Measurements from ENCODE around the gene MGLL. TPM values are rescaled to one million over a fixed set of nuclear protein-coding genes. Genes with fewer than 3 reads are reported as not detected.
A peak's percentile ranks its signal among the peaks of the same experiment; 100 is the strongest.

The MGLL gene
- total and polyA plus RNA-seq, 12 donors, result 1.9 to 48.1 (median 33.3) TPM

DNA sequence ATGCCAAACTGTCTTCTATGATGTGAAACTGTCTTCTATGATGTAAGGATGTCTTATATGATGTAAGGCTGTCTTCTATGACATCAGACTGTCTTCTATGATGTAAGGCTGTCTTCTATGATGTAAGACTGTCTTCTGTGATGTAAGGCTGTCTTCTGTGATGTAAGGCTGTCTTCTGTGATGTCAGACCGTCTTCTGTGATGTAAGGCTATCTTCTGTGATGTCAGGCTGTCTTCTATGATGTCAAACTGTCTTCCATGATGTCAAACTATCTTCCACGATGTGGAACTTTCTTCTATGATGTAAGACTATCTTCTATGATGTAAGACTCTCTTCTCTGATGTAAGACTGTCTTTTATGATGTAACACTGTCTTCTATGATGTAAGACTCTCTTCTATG is 27.9 kb downstream of the MGLL start:
- H3K27ac ChIP-seq, result no peak overlapping the region
- no peaks in the 10 kb centered on the region for H3K9me3 ChIP-seq (replicated peaks in 1 of 3)
- WGBS, 4 donors, result 85 to 95% (median 89%) methylated on average over 2 of the region's 2 CpGs
- TF ChIP-seq CTCF (IDR thresholded peaks at IDR 0.05), result no peak
- TF ChIP-seq POLR2A (IDR thresholded peaks at IDR 0.05), result no peak
- H3K36me3 ChIP-seq (replicated peaks in 1 of 2), result no peaks in the 10 kb centered on the region
- no peak overlapping the region for H3K4me3 ChIP-seq
- intact Hi-C loops (cut with DNase I), result no loop called here
- no peak for DNase-seq
- no peaks in the 10 kb centered on the region for H3K4me1 ChIP-seq (replicated peaks in 1 of 2)
- no peaks in the 10 kb centered on the region for H3K27me3 ChIP-seq

DNA sequence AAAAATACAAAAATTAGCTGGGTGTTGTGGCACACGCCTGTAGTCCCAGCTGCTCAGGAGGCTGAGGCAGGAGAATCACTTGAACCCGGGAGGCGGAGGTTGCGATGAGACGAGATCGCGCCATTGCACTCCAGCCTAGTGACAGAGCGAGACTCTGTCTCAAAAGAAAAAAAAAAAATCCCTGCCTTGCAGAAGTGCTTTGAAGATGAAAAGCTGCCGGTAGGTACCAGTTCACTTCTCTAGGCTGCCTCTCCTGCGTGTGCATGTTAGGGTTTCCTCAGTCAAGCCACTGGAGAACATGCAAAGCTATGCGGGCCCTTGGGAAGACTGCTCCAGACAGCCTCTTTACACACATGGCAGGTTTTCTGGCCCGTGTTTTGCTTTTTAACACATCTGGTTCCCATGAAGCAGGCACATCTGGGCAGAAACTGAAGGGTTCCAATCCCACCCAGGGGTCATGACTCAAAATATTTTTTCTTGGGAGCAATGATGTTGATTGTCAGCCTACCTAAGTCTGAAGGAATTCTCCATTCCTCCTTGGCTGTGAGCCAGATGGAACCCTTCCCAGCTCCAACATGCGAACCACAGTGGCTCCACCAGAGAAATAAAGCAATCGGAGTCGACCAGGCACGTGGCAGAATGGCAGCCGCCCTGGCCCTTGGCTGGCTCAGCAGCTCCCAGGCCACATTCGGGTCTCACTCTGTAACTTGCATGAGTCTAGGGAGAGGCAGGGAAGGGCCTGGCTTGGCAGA is 29.6 kb downstream of the MGLL start:
- DNase-seq, result peak in 3 of 7 donors; percentile 27 to 66 (median 51)
- Histone ChIP-seq H3K4me1 (replicated peaks in 1 of 2) (peaks cover 1 to 4% of the 10 kb centered on the region in 2 donors), H3K4me3 (no peak overlapping the region), H3K27ac (no peak overlapping the region), H3K27me3 (no peaks in the 10 kb centered on the region), H3K9me3 (replicated peaks in 1 of 3) (no peaks in the 10 kb centered on the region), H3K36me3 (replicated peaks in 1 of 2) (no peaks in the 10 kb centered on the region)
- TF ChIP-seq POLR2A (IDR thresholded peaks at IDR 0.05) (no peak), CTCF (IDR thresholded peaks at IDR 0.05) (no peak)
- intact Hi-C loops (cut with DNase I), result no loop called here
- WGBS, 4 donors, result 74 to 83% (median 81%) methylated on average over 18 of the region's 18 CpGs

DNA sequence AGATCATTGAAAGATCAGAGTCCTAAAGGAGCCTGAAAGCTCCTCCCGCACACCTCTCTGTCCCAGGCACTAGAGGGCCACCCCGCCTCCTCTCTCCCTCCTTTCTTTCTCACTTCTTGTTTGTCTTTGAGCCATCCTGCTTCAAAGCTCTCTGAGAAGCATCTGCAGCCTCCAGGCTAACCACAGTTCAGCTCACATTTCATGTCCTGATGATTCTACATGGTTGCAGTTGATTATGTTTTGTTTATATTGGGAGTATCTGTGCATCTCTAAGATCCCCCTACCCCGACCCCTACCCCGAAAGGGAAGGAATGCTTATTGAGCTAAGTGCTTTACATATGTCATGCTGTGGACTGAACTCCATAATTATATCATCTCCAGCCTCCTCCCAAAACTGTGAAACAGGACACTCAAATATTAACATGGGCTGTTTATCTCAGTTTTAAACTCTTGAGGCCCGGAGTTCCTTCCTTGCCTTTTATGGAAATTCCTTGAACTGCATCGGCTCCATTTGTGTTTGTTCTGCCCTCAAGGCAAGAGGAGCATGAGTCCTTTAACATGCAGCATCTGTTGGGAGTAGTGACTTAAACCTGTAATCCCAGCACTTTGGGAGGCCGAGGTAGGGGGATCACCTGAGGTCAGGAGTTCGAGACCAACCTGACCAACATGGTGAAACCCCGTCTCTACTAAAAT is 30.9 kb downstream of the MGLL start:
- Histone ChIP-seq H3K4me3 (no peak overlapping the region), H3K27me3 (no peaks in the 10 kb centered on the region), H3K27ac (peak overlapping the region in 2 of 5 donors; percentile 16 to 20), H3K9me3 (replicated peaks in 1 of 3) (no peaks in the 10 kb centered on the region), H3K36me3 (replicated peaks in 1 of 2) (no peaks in the 10 kb centered on the region), H3K4me1 (replicated peaks in 1 of 2) (peaks cover 15 to 17% of the 10 kb centered on the region in 2 donors)
- WGBS, 4 donors, result 68 to 79% (median 73%) methylated on average over 9 of the region's 9 CpGs
- TF ChIP-seq POLR2A (IDR thresholded peaks at IDR 0.05), result no peak
- TF ChIP-seq CTCF (IDR thresholded peaks at IDR 0.05), result no peak
- DNase-seq, result no peak
- intact Hi-C loops (cut with DNase I), result no loop called here

DNA sequence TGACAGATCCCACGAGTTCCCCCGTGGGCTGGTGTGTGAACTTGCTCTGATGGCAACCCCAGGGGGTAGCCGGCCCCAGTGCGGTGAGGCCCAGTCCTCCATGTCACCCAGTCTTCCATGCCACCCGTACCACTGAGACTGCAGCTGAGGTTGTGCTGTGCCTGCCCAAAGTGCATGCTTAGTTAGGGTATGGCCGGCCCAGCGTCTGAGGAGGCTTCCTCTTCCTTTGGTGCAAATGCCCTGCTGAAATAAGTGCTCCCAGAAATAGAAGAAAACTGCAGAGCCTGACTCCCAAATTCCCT is 31.5 kb downstream of the MGLL start:
- Histone ChIP-seq H3K27ac (peak overlapping the region in 1 of 5 donors; percentile 20), H3K4me3 (no peak overlapping the region), H3K9me3 (replicated peaks in 1 of 3) (no peaks in the 10 kb centered on the region), H3K36me3 (replicated peaks in 1 of 2) (no peaks in the 10 kb centered on the region), H3K27me3 (no peaks in the 10 kb centered on the region), H3K4me1 (replicated peaks in 1 of 2) (peaks cover 20 to 23% of the 10 kb centered on the region in 2 donors)
- WGBS, 4 donors, result 70 to 87% (median 86%) methylated on average over 4 to 7 of the region's 7 CpGs
- DNase-seq, result no peak
- intact Hi-C loops (cut with DNase I), result no loop called here
- no peak for TF ChIP-seq CTCF (IDR thresholded peaks at IDR 0.05)
- TF ChIP-seq POLR2A (IDR thresholded peaks at IDR 0.05), result no peak
